DMS 273 treated with DMSO at 0.1 percent for 48 hours (cell line): ENCODE measurements around the gene ARHGAP29.

Experiments used
- DNase-seq: peaks from one replicate; lab custom pipeline; 2025; lab: John Stamatoyannopoulos, UW

Gene ARHGAP29

DNA sequence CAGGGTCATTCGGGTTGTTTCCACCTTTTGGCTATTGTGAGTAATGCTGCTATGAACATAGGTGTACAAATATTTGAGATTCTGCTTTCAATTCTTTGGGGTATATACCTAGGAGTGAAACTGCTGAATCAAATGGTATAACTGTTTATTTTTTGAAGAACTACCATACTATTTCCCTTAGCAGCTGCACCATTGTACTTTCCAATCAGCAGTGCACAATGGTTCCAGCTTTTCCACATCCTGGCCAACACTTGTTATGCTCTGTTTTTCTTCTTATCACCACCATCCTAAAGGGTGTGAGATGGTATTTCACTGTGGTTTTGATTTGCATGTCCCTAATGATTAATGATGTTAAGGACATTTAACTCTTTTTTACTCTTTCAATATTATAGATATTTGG lies 112.8 kb downstream of the ARHGAP29 start:
- DNase-seq, result no peak

DNA sequence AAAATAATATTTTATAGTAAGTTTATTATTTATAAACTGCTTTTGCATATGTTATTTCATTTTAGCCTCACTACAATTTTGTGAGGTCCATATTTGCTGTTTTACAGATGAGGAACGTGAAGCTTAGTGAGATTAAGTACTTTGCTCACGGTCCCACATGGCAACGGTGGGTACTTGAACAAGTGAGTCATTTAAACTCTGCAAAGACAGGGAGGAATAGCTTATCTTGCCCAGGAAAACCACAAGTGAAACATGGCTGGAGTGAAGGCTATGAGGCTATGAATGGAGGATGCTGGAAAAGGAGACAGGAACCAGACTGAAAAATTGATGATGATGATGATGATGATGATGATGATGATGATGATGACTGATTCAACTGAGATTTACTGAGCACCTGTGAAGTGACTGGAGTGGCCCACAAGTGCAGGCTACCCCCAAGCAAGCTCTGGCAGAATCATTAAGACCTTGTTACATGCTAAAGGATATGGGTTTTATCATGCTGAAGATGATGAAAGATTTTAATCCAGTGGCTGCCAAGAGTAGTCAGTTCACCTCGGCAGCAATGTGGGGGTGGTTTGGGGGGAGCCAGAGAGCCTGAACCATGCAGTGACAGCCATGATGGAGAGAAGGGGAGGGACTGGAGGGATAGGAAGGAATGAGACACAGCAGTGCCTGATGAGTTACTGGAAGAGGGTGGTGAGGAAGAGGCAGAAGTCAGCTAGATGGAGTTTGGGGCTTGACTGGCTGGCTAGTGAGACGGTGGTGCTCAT lies 115.0 kb downstream of the ARHGAP29 start:
- no peak for DNase-seq
